Kidney epithelial cell (primary cell): ENCODE measurements around the gene MSN. TPM values are rescaled to one million over a fixed set of nuclear protein-coding genes. Genes with fewer than 3 reads are reported as not detected.
"Not testable (repeated sequence)": the region's sequence is repeated elsewhere in the genome, so short reads cannot be mapped to it uniquely, and the experiment has no call there.

Source experiments
- DNase-seq: peaks from one replicate; pipeline ENCODE4 v3.0.0-alpha.2; 2010; ENCODE audit warnings: low read depth
- H3K27me3 ChIP-seq: 2 replicates; pipeline ENCODE4 v1.6.0; 2011; ENCODE audit warnings: low read length; ENCODE audit not compliant: control insufficient read depth, insufficient read depth
- H3K36me3 ChIP-seq: 2 replicates; pipeline ENCODE4 v1.5.1; 2011; ENCODE audit warnings: low read length; ENCODE audit not compliant: control insufficient read depth, insufficient read depth
- H3K4me3 ChIP-seq: 2 replicates; pipeline ENCODE4 v1.5.1; 2011; ENCODE audit warnings: low read depth, mild to moderate bottlenecking, control low read depth, low read length
- CTCF ChIP-seq: IDR thresholded peaks from 2 replicates; pipeline ENCODE4 v1.5.1; 2011; ENCODE audit warnings: mild to moderate bottlenecking, moderate library complexity, low read length, control low read depth, inconsistent platforms; ENCODE audit not compliant: insufficient read depth, poor library complexity, severe bottlenecking
- total RNA-seq: library from RNA; depleted of rRNA; stranded (reverse); fragments of >200 nt; gene quantifications from 2 replicates; pipeline ENCODE4 v1.2.3, GENCODE V29; 2015

MSN gene
- total RNA-seq, 1 donor from 2014 or later: 402 TPM

- no peak for DNase-seq
These were observed 90.5 kb downstream of the MSN start for GRCh38 chrX:65757943-65758342.

GRCh38 chrX:65758505-65758904 lies 91.1 kb downstream of the MSN start:
- no peak overlapping the region for H3K4me3 ChIP-seq
- no peak for TF ChIP-seq CTCF
- no peaks in the 10 kb centered on the region for H3K36me3 ChIP-seq
- no peaks in the 10 kb centered on the region for H3K27me3 ChIP-seq
- no peak for DNase-seq

More at GRCh38 chrX:65757943-65758342, 90.5 kb downstream of the MSN start:
- Histone ChIP-seq H3K36me3 (no peaks in the 10 kb centered on the region), H3K4me3 (no peak overlapping the region), H3K27me3 (no peaks in the 10 kb centered on the region)
- no peak for TF ChIP-seq CTCF

GRCh38 chrX:65759525-65759924 lies 92.1 kb downstream of the MSN start:
- not testable (repeated sequence) for H3K36me3 ChIP-seq, H3K27me3 ChIP-seq

GRCh38 chrX:65769564-65770292 lies 102.3 kb downstream of the MSN start:
- no peaks in the 10 kb centered on the region for H3K27me3 ChIP-seq
- DNase-seq: no peak
- no peaks in the 10 kb centered on the region for H3K36me3 ChIP-seq
- no peak for TF ChIP-seq CTCF
- no peak overlapping the region for H3K4me3 ChIP-seq

More at GRCh38 chrX:65759525-65759924, 92.1 kb downstream of the MSN start:
- not testable (repeated sequence) for DNase-seq, H3K4me3 ChIP-seq

GRCh38 chrX:65772842-65773241 lies 105.4 kb downstream of the MSN start:
- Histone ChIP-seq H3K4me3 (no peak overlapping the region), H3K36me3 (no peaks in the 10 kb centered on the region), H3K27me3 (no peaks in the 10 kb centered on the region)
- DNase-seq: no peak
- TF ChIP-seq CTCF: no peak

- H3K4me3 ChIP-seq: no peak overlapping the region
- H3K27me3 ChIP-seq: no peaks in the 10 kb centered on the region
- H3K36me3 ChIP-seq: no peaks in the 10 kb centered on the region
- no peak for TF ChIP-seq CTCF
- DNase-seq: no peak
These were observed 114.4 kb downstream of the MSN start for GRCh38 chrX:65781845-65782244.
